Psoas muscle (tissue), 8 donors: ENCODE measurements around the gene NDUFA3. TPM values are rescaled to one million over a fixed set of nuclear protein-coding genes. Genes with fewer than 3 reads are reported as not detected.

Experiments used
- ATAC-seq, 4 donors: fragments of 200-7000 bp; cut with Tn5 transposase; one replicate each; pipeline ENCODE4 v1.9.1; 2020; ENCODE audit warnings: moderate library complexity in 3 of 4, mild to moderate bottlenecking in 2 of 4
- DNase-seq, 2 donors: peaks; one replicate each; pipeline ENCODE4 v3.0.0-alpha.2; 2020
- H3K27ac ChIP-seq: fragments of 200-600 bp; one replicate; pipeline ENCODE4 v1.8.0; 2022
- H3K27me3 ChIP-seq, 3 donors: fragments of 200-600 bp in 1 of 3; one replicate each; pipeline versions ENCODE4 v1.6.1 to v1.8.0; 2013 to 2022; ENCODE audit warnings: low read length in 2 of 3, mild to moderate bottlenecking in 2 of 3, moderate library complexity in 1 of 3; ENCODE audit not compliant: insufficient read depth in 3 of 3
- H3K36me3 ChIP-seq, 2 donors: fragments of 200-600 bp in 1 of 2; one replicate each; pipeline versions ENCODE4 v1.6.1 to v1.8.0; 2013 to 2022; ENCODE audit warnings: low read depth in 1 of 2, mild to moderate bottlenecking in 1 of 2, moderate library complexity in 1 of 2; ENCODE audit not compliant: insufficient read depth in 1 of 2
- H3K4me1 ChIP-seq: fragments of 200-600 bp; one replicate; pipeline ENCODE4 v1.8.0; 2022
- H3K4me3 ChIP-seq: fragments of 200-600 bp; one replicate; pipeline ENCODE4 v1.8.0; 2022; ENCODE audit warnings: mild to moderate bottlenecking
- H3K9me3 ChIP-seq: fragments of 200-600 bp; one replicate; pipeline ENCODE4 v1.8.0; 2022
- WGBS, 3 donors: extraction: QIAGEN DNeasy Blood & Tissue Kit; methylation state at CpG; one replicate each; pipeline versions ENCODE4 v1.1.6 to v1.1.7; 2013; 5-methylcytosine and 5-hydroxymethylcytosine counted together
- intact Hi-C, 2 donors: fragments of 100-400 bp; cut with DNase I; formaldehyde crosslinking; loops; one replicate each; pipeline versions ENCODE4 v1.11.0 to v1.14.2; 2022
- polyA plus RNA-seq, 3 donors: library from polyadenylated mRNA; stranded (reverse); fragments of 200-250 nt; gene quantifications; one replicate each; pipeline ENCODE4 v1.2.3, GENCODE V29; 2013
- total RNA-seq, 4 donors: library from RNA; stranded (reverse); fragmentation: NEBNext Ultra II Directional in 2 of 4; extraction: Animal tissue kit (Norgen Biotek cat#: 25700) in 2 of 4; gene quantifications; one replicate each; pipeline versions ENCODE4 v1.2.1 to v1.2.4, GENCODE V29; 2021 to 2023
- TF ChIP-seq, protein P1 (sequence below): fragments of 200-600 bp; IDR thresholded peaks from one replicate; pipeline ENCODE4 v1.8.0; 2022; ENCODE audit warnings: antibody characterized with exemption
- donor health status: healthy with polysubstance abuse.
- donor health status: DM: no; HTN: no; CAD: no; lungs with moderate emphysema.
- donor health status: Bipolar disorder and iron deficiency.
- donor health status: healthy.
- donor health status: DM: yes; HTN: yes; CAD: no.
- donor health status: DM: no; HTN: no; CAD: no.
- donor health status: DM: no; HTN: no; CAD: no.
- donor health status: DM: yes; HTN: yes; CAD: no.

NDUFA3 gene
- total and polyA plus RNA-seq, 7 donors = 260 to 473 (median 326) TPM

DNA sequence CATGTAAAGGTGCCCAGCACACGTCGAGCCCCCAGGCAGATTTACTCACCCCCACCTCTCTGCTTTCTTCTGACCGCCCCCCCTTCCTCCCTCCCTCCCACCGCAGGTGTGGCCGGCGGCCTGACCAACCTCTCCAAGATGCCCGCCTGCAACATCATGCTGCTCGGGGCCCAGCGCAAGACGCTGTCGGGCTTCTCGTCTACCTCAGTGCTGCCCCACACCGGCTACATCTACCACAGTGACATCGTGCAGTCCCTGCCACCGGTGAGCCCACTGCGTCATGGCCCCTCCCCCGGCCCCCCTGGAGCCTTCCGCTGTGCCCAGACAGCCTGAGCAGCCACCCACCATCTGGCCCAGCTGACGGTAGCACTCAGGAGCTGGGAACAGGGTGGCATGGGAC, 21.7 kb downstream of the NDUFA3 start:
- ATAC-seq = no peak
- no peak overlapping the region for H3K4me3 ChIP-seq
- 89 to 93% (median 93%) methylated on average over 19 of the region's 19 CpGs for WGBS, 3 donors
- TF ChIP-seq, protein P1, sequence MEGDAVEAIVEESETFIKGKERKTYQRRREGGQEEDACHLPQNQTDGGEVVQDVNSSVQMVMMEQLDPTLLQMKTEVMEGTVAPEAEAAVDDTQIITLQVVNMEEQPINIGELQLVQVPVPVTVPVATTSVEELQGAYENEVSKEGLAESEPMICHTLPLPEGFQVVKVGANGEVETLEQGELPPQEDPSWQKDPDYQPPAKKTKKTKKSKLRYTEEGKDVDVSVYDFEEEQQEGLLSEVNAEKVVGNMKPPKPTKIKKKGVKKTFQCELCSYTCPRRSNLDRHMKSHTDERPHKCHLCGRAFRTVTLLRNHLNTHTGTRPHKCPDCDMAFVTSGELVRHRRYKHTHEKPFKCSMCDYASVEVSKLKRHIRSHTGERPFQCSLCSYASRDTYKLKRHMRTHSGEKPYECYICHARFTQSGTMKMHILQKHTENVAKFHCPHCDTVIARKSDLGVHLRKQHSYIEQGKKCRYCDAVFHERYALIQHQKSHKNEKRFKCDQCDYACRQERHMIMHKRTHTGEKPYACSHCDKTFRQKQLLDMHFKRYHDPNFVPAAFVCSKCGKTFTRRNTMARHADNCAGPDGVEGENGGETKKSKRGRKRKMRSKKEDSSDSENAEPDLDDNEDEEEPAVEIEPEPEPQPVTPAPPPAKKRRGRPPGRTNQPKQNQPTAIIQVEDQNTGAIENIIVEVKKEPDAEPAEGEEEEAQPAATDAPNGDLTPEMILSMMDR = no peak
- H3K27me3 ChIP-seq = no peaks in the 10 kb centered on the region
- intact Hi-C loops = no loop called here
- H3K36me3 ChIP-seq = peaks cover 0 to 97% of the 10 kb centered on the region in 2 donors
- no peak overlapping the region for H3K27ac ChIP-seq
- H3K9me3 ChIP-seq = no peaks in the 10 kb centered on the region
- H3K4me1 ChIP-seq = no peaks in the 10 kb centered on the region
- no peak for DNase-seq

DNA sequence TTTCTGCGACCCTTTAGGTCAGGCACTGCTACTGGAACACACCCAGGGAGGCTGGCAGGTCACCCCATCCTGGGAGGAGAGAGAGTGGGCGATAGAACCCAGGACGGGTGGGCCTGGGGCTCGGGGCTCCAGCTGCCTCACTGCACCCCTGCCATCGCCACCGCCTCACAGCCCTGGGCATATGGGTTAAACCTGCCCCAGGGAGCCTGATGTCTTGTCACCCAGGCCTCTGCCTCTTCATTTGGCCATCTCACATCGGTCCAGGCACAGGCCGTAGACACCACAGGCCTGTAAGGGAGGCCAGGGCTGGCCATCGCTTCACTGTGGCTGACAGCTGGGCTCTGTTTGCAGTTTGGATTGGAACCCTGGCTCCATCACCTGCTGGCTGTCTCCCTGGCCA, 23.1 kb downstream of the NDUFA3 start:
- DNase-seq (no peak), ATAC-seq (no peak)
- H3K36me3 ChIP-seq = peaks cover 0 to 92% of the 10 kb centered on the region in 2 donors
- intact Hi-C loops = no loop called here
- TF ChIP-seq, protein P1 = no peak
- no peaks in the 10 kb centered on the region for H3K9me3 ChIP-seq
- no peak overlapping the region for H3K4me3 ChIP-seq
- H3K4me1 ChIP-seq = no peaks in the 10 kb centered on the region
- no peak overlapping the region for H3K27ac ChIP-seq
- no peaks in the 10 kb centered on the region for H3K27me3 ChIP-seq
- 82 to 86% (median 83%) methylated on average over 9 of the region's 9 CpGs for WGBS, 3 donors

DNA sequence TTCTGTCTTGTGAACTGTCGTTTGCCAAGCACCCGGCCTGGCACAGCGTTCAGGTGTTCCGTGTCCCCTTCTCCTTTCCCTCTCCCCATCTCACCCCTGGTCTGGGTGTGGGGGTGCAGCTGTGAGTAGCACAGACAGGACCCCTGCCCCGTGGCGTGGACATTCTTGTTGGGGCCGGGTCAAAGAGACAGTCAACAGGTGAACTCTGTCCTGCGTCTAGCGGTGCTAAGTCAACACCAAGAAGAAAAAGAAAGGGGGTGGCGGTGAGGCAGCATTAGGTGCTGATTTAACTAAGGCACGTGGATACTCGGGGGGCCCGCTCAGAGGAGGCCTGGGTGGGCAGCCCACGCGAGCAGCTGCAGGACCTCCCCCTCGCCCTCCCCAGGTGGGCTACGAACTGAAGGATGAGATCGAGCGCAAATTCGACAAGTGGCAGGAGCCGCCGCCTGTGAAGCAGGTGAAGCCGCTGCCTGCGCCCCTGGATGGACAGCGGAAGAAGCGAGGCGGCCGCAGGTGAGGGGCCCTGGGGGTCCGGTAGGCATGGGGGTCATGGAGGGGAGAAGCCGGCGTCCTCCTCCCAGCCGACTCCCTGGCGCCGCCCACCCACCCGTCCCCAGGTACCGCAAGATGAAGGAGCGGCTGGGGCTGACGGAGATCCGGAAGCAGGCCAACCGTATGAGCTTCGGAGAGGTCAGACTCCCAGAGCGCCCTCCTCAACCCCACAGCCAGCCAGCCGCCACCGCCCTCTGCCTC, 25.2 kb downstream of the NDUFA3 start:
- Histone ChIP-seq H3K27ac (no peak overlapping the region), H3K9me3 (no peaks in the 10 kb centered on the region), H3K27me3 (no peaks in the 10 kb centered on the region), H3K4me1 (no peaks in the 10 kb centered on the region), H3K36me3 (peaks cover 2 to 93% of the 10 kb centered on the region in 2 donors), H3K4me3 (no peak overlapping the region)
- no peak for ATAC-seq
- intact Hi-C loops = no loop called here
- TF ChIP-seq, protein P1 = no peak
- WGBS, 3 donors = 91 to 94% (median 92%) methylated on average over 36 to 44 of the region's 44 CpGs
- DNase-seq = no peak

DNA sequence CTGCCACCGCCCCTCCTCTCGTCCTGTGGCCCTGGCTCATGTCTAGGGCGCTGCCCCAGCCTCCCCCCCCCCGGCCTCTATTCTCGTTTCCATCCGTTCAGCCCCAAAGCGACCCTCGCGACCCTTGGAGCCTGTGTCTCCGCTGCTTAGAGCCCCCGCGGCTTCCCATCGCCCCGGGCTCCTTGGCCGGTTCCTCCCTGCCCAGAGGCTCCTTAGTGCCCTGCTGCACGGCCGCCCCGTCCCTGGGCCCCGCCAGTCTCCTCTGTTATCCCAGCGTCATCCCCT, 25.7 kb downstream of the NDUFA3 start:
- Histone ChIP-seq H3K4me1 (no peaks in the 10 kb centered on the region), H3K27ac (no peak overlapping the region), H3K27me3 (no peaks in the 10 kb centered on the region), H3K4me3 (no peak overlapping the region), H3K36me3 (peaks cover 2 to 93% of the 10 kb centered on the region in 2 donors), H3K9me3 (no peaks in the 10 kb centered on the region)
- ATAC-seq = no peak
- DNase-seq = no peak
- TF ChIP-seq, protein P1 = no peak
- 87 to 91% (median 90%) methylated on average over 12 to 20 of the region's 20 CpGs for WGBS, 3 donors
- intact Hi-C loops = no loop called here
